Occipital lobe (tissue), 2 donors: ENCODE measurements around the gene SBNO2. TPM values are rescaled to one million over a fixed set of nuclear protein-coding genes. Genes with fewer than 3 reads are reported as not detected.

ENCODE experiments used
- DNase-seq: peaks from one replicate; lab custom pipeline; 2025; lab: John Stamatoyannopoulos, UW
- total RNA-seq: library from RNA; depleted of rRNA; stranded (reverse); fragments of >200 nt; gene quantifications from one replicate; pipeline ENCODE4 v1.2.3, GENCODE V29; 2014

Gene SBNO2
- total RNA-seq, 1 donor from 2014 or later, result 4.2 TPM

- no peak for DNase-seq
Observed at GRCh38 chr19:1106841-1107660, 67.0 kb downstream of the SBNO2 start.

- DNase-seq, result no peak
Observed at GRCh38 chr19:1105873-1106840, 67.9 kb downstream of the SBNO2 start.

GRCh38 chr19:1105008-1105872 is 68.8 kb downstream of the SBNO2 start:
- DNase-seq, result no peak

- DNase-seq, result peak; percentile 41
Observed at GRCh38 chr19:1104311-1105007, 69.6 kb downstream of the SBNO2 start.

- peak; percentile 98 for DNase-seq
Observed at GRCh38 chr19:1103708-1104310, 70.3 kb downstream of the SBNO2 start, which contains the start of gene GPX4. Gene GPX4 (plus strand): TSS chr19:1103994. CDS start chr19:1104044, 50 bp downstream.

- DNase-seq, result no peak
Observed at GRCh38 chr19:1103132-1103707, 70.8 kb downstream of the SBNO2 start.

GRCh38 chr19:1102407-1103131 is 71.5 kb downstream of the SBNO2 start:
- no peak for DNase-seq

GRCh38 chr19:1101337-1101698 is 72.8 kb downstream of the SBNO2 start:
- no peak for DNase-seq

- DNase-seq, result no peak
Observed at GRCh38 chr19:1098177-1099051, 75.7 kb downstream of the SBNO2 start.

- no peak for DNase-seq
Observed at GRCh38 chr19:1097810-1098176, 76.3 kb downstream of the SBNO2 start.

- peak; percentile 98 for DNase-seq
Observed at GRCh38 chr19:1094978-1095701, 78.9 kb downstream of the SBNO2 start, which contains the start of gene POLR2E. Gene POLR2E (minus strand): TSS chr19:1095375. CDS start chr19:1095315, 60 bp downstream.

GRCh38 chr19:1094655-1094977 is 79.5 kb downstream of the SBNO2 start:
- no peak for DNase-seq

GRCh38 chr19:1093811-1094553 is 80.1 kb downstream of the SBNO2 start:
- DNase-seq, result no peak

GRCh38 chr19:1093330-1093729 is 80.7 kb downstream of the SBNO2 start:
- DNase-seq, result no peak

GRCh38 chr19:1091544-1092175 is 82.4 kb downstream of the SBNO2 start:
- no peak for DNase-seq
